Esophagus muscularis mucosa (tissue), 3 donors: ENCODE results near the gene COX6B1.

Experiments
- EP300 ChIP-seq: sonication (generic); formaldehyde crosslinking; IDR thresholded peaks from one replicate; pipeline ENCODE4 v1.6.1; 2017; ENCODE audit warnings: antibody characterized with exemption
- TF ChIP-seq, protein P1 (sequence below), 3 experiments: fragments of 200-600 bp in 2 of 3; fragments of 450-650 bp in 1 of 3; sonication (generic) in 2 of 3; IDR thresholded peaks; one replicate each; pipeline ENCODE4 v1.5.1; 2017 to 2019; ENCODE audit warnings: antibody characterized with exemption in 3 of 3, mild to moderate bottlenecking in 2 of 3, moderate library complexity in 1 of 3

- TF ChIP-seq, protein P1, sequence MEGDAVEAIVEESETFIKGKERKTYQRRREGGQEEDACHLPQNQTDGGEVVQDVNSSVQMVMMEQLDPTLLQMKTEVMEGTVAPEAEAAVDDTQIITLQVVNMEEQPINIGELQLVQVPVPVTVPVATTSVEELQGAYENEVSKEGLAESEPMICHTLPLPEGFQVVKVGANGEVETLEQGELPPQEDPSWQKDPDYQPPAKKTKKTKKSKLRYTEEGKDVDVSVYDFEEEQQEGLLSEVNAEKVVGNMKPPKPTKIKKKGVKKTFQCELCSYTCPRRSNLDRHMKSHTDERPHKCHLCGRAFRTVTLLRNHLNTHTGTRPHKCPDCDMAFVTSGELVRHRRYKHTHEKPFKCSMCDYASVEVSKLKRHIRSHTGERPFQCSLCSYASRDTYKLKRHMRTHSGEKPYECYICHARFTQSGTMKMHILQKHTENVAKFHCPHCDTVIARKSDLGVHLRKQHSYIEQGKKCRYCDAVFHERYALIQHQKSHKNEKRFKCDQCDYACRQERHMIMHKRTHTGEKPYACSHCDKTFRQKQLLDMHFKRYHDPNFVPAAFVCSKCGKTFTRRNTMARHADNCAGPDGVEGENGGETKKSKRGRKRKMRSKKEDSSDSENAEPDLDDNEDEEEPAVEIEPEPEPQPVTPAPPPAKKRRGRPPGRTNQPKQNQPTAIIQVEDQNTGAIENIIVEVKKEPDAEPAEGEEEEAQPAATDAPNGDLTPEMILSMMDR (IDR thresholded peaks at IDR 0.05): no peak
- TF ChIP-seq EP300: no peak
Observed at GRCh38 chr19:35623327-35624010, 24.7 kb upstream of the COX6B1 start.
